Testis (tissue), 2 donors: ENCODE measurements around the gene FOXJ3.

ENCODE experiments used
- POLR2A ChIP-seq: fragments of 450-650 bp; IDR thresholded peaks from one replicate; pipeline ENCODE4 v1.6.1; 2017; ENCODE audit warnings: antibody characterized with exemption, mild to moderate bottlenecking, moderate library complexity
- TF ChIP-seq, protein P1 (sequence below), 3 experiments: fragments of 450-650 bp in 2 of 3; fragments of 200-600 bp in 1 of 3; sonication (generic) in 1 of 3; IDR thresholded peaks; one replicate each; pipeline ENCODE4 v1.5.1; 2016 to 2019; ENCODE audit warnings: antibody characterized with exemption in 3 of 3, mild to moderate bottlenecking in 2 of 3, moderate library complexity in 1 of 3

DNA sequence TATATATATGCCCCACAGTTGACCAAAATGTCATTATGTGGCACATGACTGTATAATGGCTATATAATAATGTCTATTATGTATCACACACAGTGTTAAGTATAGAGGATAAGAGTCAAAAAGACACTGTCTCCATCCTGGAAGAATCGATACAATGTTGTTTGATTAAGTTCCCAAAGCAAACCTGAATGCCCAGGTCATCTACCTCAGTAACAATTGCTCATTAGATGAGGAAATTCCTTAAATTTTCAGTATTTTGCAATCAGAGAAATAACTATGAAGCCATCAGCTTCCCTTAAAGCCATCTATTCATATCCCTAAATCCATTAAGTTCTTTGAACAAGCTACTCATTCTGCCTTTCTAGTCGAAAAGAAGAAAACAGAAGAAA is 10.0 kb downstream of the FOXJ3 start:
- TF ChIP-seq, protein P1, sequence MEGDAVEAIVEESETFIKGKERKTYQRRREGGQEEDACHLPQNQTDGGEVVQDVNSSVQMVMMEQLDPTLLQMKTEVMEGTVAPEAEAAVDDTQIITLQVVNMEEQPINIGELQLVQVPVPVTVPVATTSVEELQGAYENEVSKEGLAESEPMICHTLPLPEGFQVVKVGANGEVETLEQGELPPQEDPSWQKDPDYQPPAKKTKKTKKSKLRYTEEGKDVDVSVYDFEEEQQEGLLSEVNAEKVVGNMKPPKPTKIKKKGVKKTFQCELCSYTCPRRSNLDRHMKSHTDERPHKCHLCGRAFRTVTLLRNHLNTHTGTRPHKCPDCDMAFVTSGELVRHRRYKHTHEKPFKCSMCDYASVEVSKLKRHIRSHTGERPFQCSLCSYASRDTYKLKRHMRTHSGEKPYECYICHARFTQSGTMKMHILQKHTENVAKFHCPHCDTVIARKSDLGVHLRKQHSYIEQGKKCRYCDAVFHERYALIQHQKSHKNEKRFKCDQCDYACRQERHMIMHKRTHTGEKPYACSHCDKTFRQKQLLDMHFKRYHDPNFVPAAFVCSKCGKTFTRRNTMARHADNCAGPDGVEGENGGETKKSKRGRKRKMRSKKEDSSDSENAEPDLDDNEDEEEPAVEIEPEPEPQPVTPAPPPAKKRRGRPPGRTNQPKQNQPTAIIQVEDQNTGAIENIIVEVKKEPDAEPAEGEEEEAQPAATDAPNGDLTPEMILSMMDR (IDR thresholded peaks at IDR 0.05), result no peak
- no peak for TF ChIP-seq POLR2A
